DOHH2 (cell line): ENCODE data around the gene LAMA2.

Experiments used
- H3F3A ChIP-seq: fragments of 200-600 bp; sonication (generic), shearing (Covaris generic); 2 replicates; pipeline ENCODE4 v1.6.0; 2016; ENCODE audit warnings: antibody characterized with exemption, mild to moderate bottlenecking; ENCODE audit not compliant: control insufficient read depth, insufficient read depth
- H3K27ac ChIP-seq: fragments of 200-600 bp; sonication (generic); 2 replicates; pipeline ENCODE4 v1.5.1; 2014; ENCODE audit warnings: low read depth, mild to moderate bottlenecking, low read length, moderate library complexity
- H3K27me3 ChIP-seq: fragments of 200-600 bp; sonication (generic); 2 replicates; pipeline ENCODE4 v1.6.1; 2014; ENCODE audit warnings: mild to moderate bottlenecking, low read length, mixed read lengths; ENCODE audit not compliant: control insufficient read depth
- H3K36me3 ChIP-seq: fragments of 200-600 bp; sonication (generic); 2 replicates; pipeline ENCODE4 v1.6.1; 2014; ENCODE audit warnings: mild to moderate bottlenecking, low read length, moderate library complexity, mixed read lengths; ENCODE audit not compliant: control insufficient read depth
- H3K4me1 ChIP-seq: fragments of 200-600 bp; sonication (generic); 2 replicates; pipeline ENCODE4 v1.6.1; 2014; ENCODE audit warnings: mild to moderate bottlenecking, low read length, mixed read lengths; ENCODE audit not compliant: control insufficient read depth
- H3K4me2 ChIP-seq: fragments of 200-600 bp; sonication (generic); 2 replicates; pipeline ENCODE4 v1.6.0; 2014; ENCODE audit warnings: mild to moderate bottlenecking, low read length, moderate library complexity
- H3K4me3 ChIP-seq: fragments of 200-600 bp; sonication (generic); 2 replicates; pipeline ENCODE4 v1.5.1; 2014; ENCODE audit warnings: mild to moderate bottlenecking, low read length, mixed read lengths
- H3K79me2 ChIP-seq: fragments of 200-600 bp; sonication (generic); 2 replicates; pipeline ENCODE4 v1.6.1; 2014; ENCODE audit warnings: mild to moderate bottlenecking, low read length, mixed read lengths; ENCODE audit not compliant: control insufficient read depth
- H3K9me2 ChIP-seq: fragments of 200-600 bp; sonication (generic); replicated peaks from 2 replicates; pipeline ENCODE4 v1.6.1; 2014; ENCODE audit warnings: mild to moderate bottlenecking, low read length, mixed read lengths; ENCODE audit not compliant: control insufficient read depth
- H3K9me3 ChIP-seq: fragments of 200-600 bp; sonication (generic); 2 replicates; pipeline ENCODE4 v1.6.1; 2014; ENCODE audit warnings: antibody characterized with exemption, low read length, mixed read lengths; ENCODE audit not compliant: control insufficient read depth, insufficient read depth
- H4K20me1 ChIP-seq: fragments of 200-600 bp; sonication (generic); 2 replicates; pipeline ENCODE4 v1.6.0; 2014; ENCODE audit warnings: low read depth, mild to moderate bottlenecking, antibody characterized with exemption, low read length, moderate library complexity; ENCODE audit not compliant: control insufficient read depth, insufficient read depth
- CTCF ChIP-seq: fragments of 200-600 bp; sonication (generic); IDR thresholded peaks from one replicate; pipeline ENCODE4 v1.5.1; 2014; ENCODE audit warnings: antibody characterized with exemption, mild to moderate bottlenecking, low read depth, low read length; ENCODE audit not compliant: poor library complexity, severe bottlenecking
- EZH2phosphoT487 ChIP-seq: fragments of 200-600 bp; sonication (generic); IDR thresholded peaks from 2 replicates; pipeline ENCODE4 v1.6.1; 2017; ENCODE audit warnings: borderline replicate concordance, mild to moderate bottlenecking, antibody characterized with exemption, low read length, moderate library complexity, mixed read lengths

LAMA2 gene

GRCh38 chr6:129112591-129112990, 229.7 kb downstream of the LAMA2 start:
- Histone ChIP-seq H3K27me3 (no peaks in the 10 kb centered on the region), H3K27ac (no peak overlapping the region), H4K20me1 (no peaks in the 10 kb centered on the region), H3K4me1 (no peaks in the 10 kb centered on the region), H3K9me3 (no peaks in the 10 kb centered on the region), H3K9me2 (no peaks in the 10 kb centered on the region), H3K36me3 (no peaks in the 10 kb centered on the region), H3F3A (no peaks in the 10 kb centered on the region), H3K4me2 (no peak overlapping the region), H3K4me3 (no peak overlapping the region), H3K79me2 (no peaks in the 10 kb centered on the region)
- TF ChIP-seq CTCF, result no peak
- no peak for TF ChIP-seq EZH2phosphoT487

GRCh38 chr6:129113637-129114036, 230.7 kb downstream of the LAMA2 start:
- TF ChIP-seq EZH2phosphoT487 (no peak), CTCF (no peak)
- Histone ChIP-seq H3F3A (no peaks in the 10 kb centered on the region), H3K79me2 (no peaks in the 10 kb centered on the region), H3K27ac (no peak overlapping the region), H4K20me1 (no peaks in the 10 kb centered on the region), H3K9me3 (no peaks in the 10 kb centered on the region), H3K4me1 (no peaks in the 10 kb centered on the region), H3K9me2 (no peaks in the 10 kb centered on the region), H3K4me2 (no peak overlapping the region), H3K4me3 (no peak overlapping the region), H3K36me3 (no peaks in the 10 kb centered on the region), H3K27me3 (no peaks in the 10 kb centered on the region)

- Histone ChIP-seq H3K4me1 (no peaks in the 10 kb centered on the region), H3K27me3 (no peaks in the 10 kb centered on the region), H3K27ac (no peak overlapping the region), H4K20me1 (no peaks in the 10 kb centered on the region), H3K4me3 (no peak overlapping the region), H3F3A (no peaks in the 10 kb centered on the region), H3K4me2 (no peak overlapping the region), H3K9me3 (no peaks in the 10 kb centered on the region), H3K36me3 (no peaks in the 10 kb centered on the region), H3K79me2 (no peaks in the 10 kb centered on the region), H3K9me2 (no peaks in the 10 kb centered on the region)
- TF ChIP-seq CTCF (no peak), EZH2phosphoT487 (no peak)
Observed at GRCh38 chr6:129114636-129115391, 231.9 kb downstream of the LAMA2 start.
